Measurements from ENCODE around the gene ATG9A. TPM values are rescaled to one million over a fixed set of nuclear protein-coding genes. Genes with fewer than 3 reads are reported as not detected.
A peak's percentile ranks its signal among the peaks of the same experiment; 100 is the strongest.

Gene ATG9A
- total RNA-seq, 6 donors from 2014 or later = 40.9 to 57.7 (median 49.8) TPM

GRCh38 chr2:219230059-219230540 lies 664 bp upstream of the ATG9A start:
- WGBS, 2 donors = 0% methylated on average over 22 to 24 of the region's 24 CpGs
- H3K4me1 ChIP-seq = peaks cover 23 to 42% (median 28%) of the 10 kb centered on the region in 4 donors
- peak; percentile 35 to 66 for ATAC-seq (ENCODE audit: low FRiP score in 2 of 2)

DNA sequence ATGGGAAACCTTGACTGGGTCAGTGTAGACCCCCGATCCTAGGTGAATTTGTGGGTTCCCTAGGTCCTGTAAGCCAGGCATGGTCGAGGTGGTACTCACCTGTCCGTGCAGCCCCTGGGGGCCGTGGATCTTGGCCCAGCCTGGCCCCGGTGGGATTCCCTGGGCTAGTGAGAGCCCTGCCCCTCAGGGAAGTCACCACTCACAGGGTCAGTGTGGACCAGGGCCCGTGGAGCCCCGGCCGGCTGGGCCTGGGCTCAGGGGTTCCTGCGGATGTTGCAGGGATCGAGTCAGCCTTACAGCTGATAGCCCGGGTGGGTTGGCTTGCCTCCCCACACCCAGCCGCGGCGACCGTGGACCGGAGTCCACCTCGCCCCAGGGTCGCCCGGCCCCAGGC lies 528 bp downstream of the ATG9A start:
- Histone ChIP-seq H3K4me1 (peaks cover 23 to 42% (median 28%) of the 10 kb centered on the region in 4 donors), H3K4me3 (peak overlapping the region; percentile 81 to 92 (median 86)), H3K27ac (peak overlapping the region; percentile 94 to 97 (median 96)), H3K27me3 (no peaks in the 10 kb centered on the region), H3K9me3 (no peaks in the 10 kb centered on the region), H3K36me3 (peaks cover 32 to 57% (median 42%) of the 10 kb centered on the region in 4 donors)
- ATAC-seq (ENCODE audit: low FRiP score in 2 of 2) (peak in 1 of 2 donors; percentile 28), DNase-seq (no peak)
- TF ChIP-seq, protein P1, sequence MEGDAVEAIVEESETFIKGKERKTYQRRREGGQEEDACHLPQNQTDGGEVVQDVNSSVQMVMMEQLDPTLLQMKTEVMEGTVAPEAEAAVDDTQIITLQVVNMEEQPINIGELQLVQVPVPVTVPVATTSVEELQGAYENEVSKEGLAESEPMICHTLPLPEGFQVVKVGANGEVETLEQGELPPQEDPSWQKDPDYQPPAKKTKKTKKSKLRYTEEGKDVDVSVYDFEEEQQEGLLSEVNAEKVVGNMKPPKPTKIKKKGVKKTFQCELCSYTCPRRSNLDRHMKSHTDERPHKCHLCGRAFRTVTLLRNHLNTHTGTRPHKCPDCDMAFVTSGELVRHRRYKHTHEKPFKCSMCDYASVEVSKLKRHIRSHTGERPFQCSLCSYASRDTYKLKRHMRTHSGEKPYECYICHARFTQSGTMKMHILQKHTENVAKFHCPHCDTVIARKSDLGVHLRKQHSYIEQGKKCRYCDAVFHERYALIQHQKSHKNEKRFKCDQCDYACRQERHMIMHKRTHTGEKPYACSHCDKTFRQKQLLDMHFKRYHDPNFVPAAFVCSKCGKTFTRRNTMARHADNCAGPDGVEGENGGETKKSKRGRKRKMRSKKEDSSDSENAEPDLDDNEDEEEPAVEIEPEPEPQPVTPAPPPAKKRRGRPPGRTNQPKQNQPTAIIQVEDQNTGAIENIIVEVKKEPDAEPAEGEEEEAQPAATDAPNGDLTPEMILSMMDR (IDR thresholded peaks at IDR 0.05) = no peak
- no peak for TF ChIP-seq EP300 (IDR thresholded peaks at IDR 0.05)
- TF ChIP-seq POLR2AphosphoS5 (IDR thresholded peaks at IDR 0.05) = no peak
- TF ChIP-seq POLR2A (IDR thresholded peaks at IDR 0.05) = no peak
- WGBS, 2 donors = 0 to 1% methylated on average over 1 to 9 of the region's 19 CpGs

More at GRCh38 chr2:219230059-219230540, 664 bp upstream of the ATG9A start:
- peak overlapping the region; percentile 94 to 97 (median 96) for H3K27ac ChIP-seq
- peak overlapping the region; percentile 60 to 92 (median 84) for H3K4me3 ChIP-seq
- peaks cover 32 to 57% (median 41%) of the 10 kb centered on the region in 4 donors for H3K36me3 ChIP-seq
- peak in 1 of 4 donors; percentile 20 for TF ChIP-seq POLR2A (IDR thresholded peaks at IDR 0.05)
- no peak for TF ChIP-seq POLR2AphosphoS5 (IDR thresholded peaks at IDR 0.05)
- TF ChIP-seq EP300 (IDR thresholded peaks at IDR 0.05) = no peak
- TF ChIP-seq, protein P1 (IDR thresholded peaks at IDR 0.05) = no peak
- peak; percentile 78 to 87 for DNase-seq
- no peaks in the 10 kb centered on the region for H3K9me3 ChIP-seq
- no peaks in the 10 kb centered on the region for H3K27me3 ChIP-seq

- TF ChIP-seq POLR2AphosphoS5 (IDR thresholded peaks at IDR 0.05) (no peak), POLR2A (IDR thresholded peaks at IDR 0.05) (no peak), EP300 (IDR thresholded peaks at IDR 0.05) (no peak)
- TF ChIP-seq, protein P1 (IDR thresholded peaks at IDR 0.05) = no peak
- peak overlapping the region; percentile 81 to 92 (median 86) for H3K4me3 ChIP-seq
- H3K27ac ChIP-seq = peak overlapping the region; percentile 94 to 97 (median 96)
- ATAC-seq (ENCODE audit: low FRiP score in 2 of 2) = no peak
- peaks cover 30 to 57% (median 42%) of the 10 kb centered on the region in 4 donors for H3K36me3 ChIP-seq
- H3K4me1 ChIP-seq = peaks cover 23 to 42% (median 28%) of the 10 kb centered on the region in 4 donors
- H3K27me3 ChIP-seq = no peaks in the 10 kb centered on the region
- no peaks in the 10 kb centered on the region for H3K9me3 ChIP-seq
- 41 to 48% methylated on average over 5 to 7 of the region's 7 CpGs for WGBS, 2 donors
- no peak for DNase-seq
Observed at GRCh38 chr2:219228041-219228910, 1.2 kb downstream of the ATG9A start.

GRCh38 chr2:219225350-219225749 lies 4.1 kb downstream of the ATG9A start:
- Histone ChIP-seq H3K9me3 (no peaks in the 10 kb centered on the region), H3K36me3 (peaks cover 42 to 68% (median 58%) of the 10 kb centered on the region in 4 donors), H3K27me3 (no peaks in the 10 kb centered on the region), H3K4me3 (no peak overlapping the region), H3K4me1 (peaks cover 16 to 33% (median 20%) of the 10 kb centered on the region in 4 donors), H3K27ac (peak overlapping the region in 1 of 4 donors; percentile 52)
- peak in 1 of 2 donors; percentile 57 for DNase-seq
- 61 to 68% methylated on average over 3 of the region's 3 CpGs for WGBS, 2 donors
- no peak for ATAC-seq (ENCODE audit: low FRiP score in 2 of 2)
- TF ChIP-seq EP300 (IDR thresholded peaks at IDR 0.05) (no peak), POLR2A (IDR thresholded peaks at IDR 0.05) (no peak), POLR2AphosphoS5 (IDR thresholded peaks at IDR 0.05) (peak in 1 of 2 donors; percentile 31)
- TF ChIP-seq, protein P1 (IDR thresholded peaks at IDR 0.05) = no peak
